HG02623 (cell line): ENCODE results near the gene PDX1.

Source experiments
- ATAC-seq: cut with Tn5 transposase; IDR thresholded peaks from one replicate; pipeline ENCODE4 v1.9.1; 2021; ENCODE audit warnings: moderate library complexity; ENCODE audit not compliant: unreplicated experiment

PDX1 gene

DNA sequence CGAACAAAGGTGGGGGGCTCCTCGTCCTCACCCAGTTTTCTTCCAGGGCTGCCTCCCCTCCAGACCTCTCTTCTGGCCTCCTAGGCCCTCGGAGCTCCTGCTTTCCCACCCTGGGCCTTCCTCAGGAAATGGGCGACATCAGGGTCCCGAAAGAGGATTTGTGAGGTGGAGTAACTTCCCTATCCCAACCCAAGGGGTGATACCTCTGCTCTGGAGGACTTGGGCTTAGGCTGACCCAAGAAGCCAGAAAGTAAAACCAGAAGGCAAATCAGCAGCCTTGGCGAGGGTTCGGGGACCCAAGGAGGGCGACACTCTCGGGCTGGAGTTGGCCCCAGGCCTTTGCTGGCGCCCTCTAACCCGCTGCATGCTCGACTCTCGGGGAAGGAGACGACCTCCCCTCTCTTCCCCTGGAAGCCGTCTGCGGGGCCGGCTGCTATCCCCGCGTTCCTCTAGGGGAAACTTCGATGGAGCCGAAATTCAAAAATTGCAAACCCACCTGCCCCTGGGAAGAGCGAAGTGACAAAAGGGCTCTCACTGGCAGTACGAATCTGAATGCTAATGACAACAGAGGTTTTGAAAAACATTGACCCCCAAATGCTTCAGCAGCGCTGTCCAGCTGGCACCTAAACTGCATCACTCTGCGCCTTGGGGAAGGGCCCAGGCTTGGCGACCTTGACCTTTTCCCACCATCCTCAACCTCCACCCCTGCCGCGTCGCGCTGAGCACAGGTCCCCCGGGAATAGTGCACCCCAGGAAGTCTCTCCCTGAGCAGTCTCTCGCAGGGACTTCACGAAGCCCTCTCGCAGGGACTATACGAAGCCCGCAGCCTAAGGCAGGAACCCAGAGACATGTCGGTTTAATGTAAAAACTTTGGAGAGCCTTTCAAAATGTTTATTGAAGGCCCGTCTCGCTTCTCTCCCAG, 2.4 kb downstream of the PDX1 start:
- ATAC-seq: no peak

DNA sequence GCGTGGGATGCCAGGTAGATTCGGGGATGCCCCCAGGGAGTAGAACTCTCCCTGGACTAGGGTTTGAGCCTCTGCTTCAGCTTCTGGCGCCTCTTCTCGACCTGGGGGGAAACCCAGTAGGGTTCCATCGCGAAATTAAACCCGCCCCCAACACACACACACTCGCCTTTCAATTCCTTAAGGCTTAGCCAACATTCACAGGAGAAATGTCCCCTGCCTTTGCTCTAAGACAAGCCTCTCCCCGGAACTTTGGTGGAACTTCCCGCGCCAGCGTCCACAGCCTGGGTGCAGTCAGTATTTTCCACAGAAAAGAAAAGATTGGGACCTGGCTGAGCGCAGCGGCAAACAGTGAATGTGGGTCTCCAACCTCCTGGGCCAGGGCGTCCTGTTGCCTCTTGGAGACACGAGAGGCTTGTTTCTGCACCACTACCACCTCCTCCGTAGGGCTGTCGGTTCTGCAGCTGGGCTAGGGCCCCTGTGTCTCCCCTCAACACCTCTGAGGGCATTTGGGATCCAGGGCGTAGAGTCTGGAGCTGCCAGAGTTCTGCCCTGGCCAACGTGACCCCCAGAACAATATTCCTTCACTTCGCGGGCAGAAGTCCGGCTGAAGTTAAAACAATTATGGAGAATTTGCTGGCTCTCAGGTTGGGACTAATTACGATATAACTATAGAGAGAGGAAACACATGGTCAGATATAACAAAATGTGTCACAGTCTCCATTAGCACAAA, 3.2 kb downstream of the PDX1 start:
- no peak for ATAC-seq

DNA sequence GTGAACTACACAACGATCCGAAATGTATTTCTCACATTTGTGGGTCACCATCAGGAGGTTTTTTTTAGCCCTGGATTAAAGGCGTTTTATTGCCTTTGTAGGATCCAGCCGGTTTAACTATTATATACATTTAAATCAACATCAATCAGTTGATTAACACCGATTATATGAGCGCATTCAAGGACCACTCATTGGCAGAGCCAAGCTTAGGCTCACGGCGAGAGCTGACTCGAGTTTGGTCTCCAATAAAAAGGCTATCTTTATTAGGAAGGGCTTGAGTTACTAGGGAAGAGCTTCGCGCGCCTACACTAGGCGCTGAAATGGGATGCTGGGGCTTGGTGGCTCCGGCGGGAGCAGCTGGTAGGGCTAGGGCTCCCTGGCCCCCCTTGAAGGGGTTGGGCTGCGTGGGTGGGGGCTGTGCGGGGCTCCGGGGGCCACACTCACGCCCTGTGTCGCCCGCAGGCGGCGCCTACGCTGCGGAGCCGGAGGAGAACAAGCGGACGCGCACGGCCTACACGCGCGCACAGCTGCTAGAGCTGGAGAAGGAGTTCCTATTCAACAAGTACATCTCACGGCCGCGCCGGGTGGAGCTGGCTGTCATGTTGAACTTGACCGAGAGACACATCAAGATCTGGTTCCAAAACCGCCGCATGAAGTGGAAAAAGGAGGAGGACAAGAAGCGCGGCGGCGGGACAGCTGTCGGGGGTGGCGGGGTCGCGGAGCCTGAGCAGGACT, 4.2 kb downstream of the PDX1 start:
- no peak for ATAC-seq

DNA sequence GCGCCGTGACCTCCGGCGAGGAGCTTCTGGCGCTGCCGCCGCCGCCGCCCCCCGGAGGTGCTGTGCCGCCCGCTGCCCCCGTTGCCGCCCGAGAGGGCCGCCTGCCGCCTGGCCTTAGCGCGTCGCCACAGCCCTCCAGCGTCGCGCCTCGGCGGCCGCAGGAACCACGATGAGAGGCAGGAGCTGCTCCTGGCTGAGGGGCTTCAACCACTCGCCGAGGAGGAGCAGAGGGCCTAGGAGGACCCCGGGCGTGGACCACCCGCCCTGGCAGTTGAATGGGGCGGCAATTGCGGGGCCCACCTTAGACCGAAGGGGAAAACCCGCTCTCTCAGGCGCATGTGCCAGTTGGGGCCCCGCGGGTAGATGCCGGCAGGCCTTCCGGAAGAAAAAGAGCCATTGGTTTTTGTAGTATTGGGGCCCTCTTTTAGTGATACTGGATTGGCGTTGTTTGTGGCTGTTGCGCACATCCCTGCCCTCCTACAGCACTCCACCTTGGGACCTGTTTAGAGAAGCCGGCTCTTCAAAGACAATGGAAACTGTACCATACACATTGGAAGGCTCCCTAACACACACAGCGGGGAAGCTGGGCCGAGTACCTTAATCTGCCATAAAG, 4.8 kb downstream of the PDX1 start:
- no peak for ATAC-seq

GRCh38 chr13:27925220-27925991, 5.6 kb downstream of the PDX1 start:
- ATAC-seq: no peak

DNA sequence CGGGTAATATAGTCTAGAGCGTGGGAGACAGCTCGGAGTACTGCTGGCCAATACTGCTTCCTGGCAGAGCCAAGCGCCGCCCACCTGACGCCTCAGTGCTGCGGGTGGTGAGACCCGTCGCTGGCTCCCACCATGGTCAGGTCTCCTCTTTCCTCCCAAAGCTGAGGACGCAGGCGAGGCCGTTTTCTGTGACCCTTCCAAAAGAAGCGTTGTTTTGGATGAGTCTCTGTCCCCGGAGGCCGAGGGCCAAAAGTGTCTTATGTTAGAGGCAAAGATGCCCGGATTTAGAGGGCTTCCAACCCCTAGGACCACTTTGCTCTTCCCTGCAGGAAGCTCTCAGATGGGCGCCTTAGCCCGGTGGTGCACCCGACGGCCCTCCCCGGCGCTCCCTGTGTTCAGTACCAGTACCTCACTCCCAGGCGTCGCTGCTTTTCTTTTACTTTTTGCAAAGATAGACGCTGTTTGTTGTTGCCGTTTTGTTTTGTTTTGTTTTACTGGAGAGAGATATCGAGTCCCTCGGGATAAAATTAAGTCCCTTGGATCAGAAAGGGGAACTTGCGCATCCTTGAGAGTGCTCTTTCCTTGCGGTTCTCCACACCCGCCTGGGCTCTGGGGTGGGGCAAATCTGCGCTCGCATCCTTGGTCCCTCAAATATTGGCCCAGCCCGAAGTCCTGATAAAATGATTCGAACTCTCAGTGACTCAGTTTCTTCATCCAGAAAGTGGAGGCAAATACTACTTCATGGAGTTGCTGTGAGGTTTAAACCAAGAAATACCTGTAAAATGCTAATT, 7.0 kb downstream of the PDX1 start:
- ATAC-seq: no peak

DNA sequence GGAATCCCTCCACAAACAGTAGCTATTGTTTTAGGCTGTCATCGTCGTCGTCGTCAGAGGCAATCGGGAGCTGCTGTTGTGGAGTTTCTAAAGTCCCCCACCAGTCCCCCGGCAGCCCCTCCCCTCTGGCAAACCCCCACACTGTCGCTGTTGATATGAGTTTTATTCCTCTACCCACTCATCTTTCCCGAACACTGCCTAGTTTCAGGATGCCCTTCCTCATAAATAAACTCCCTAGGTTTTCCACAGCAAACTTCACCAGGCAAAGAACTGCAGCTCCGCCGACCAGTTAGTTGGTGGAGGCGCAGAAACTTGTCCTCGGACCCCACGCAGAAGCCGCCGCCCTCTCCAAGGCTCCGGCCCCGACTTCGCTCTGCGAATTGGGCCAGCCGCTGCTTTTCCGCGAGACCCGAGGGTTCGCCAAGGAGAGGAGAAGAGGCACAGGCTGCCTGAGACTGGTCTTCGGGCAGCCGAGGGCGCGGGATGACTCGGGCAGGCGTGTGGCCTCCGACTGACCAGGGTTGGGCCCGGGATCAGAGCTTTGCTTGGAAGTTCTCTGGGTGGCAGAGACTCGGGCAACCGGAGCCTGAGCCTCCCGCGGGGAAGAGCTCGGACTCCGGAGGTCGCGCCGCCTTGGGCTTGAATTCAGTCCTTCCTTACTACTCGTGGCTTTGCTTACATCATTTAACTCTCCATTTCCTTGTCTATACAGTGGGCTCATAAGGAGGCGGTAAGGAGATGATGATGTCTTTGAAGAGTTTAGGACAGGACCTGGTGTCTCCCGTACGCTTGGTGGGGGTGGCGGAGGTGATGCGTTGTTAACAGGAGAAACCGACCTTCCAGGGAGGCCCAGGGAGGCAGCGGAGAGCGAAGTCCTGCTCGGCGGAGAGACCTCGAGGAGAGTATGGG, 7.9 kb downstream of the PDX1 start:
- ATAC-seq: no peak

- ATAC-seq: no peak
Measured at GRCh38 chr13:27928353-27928804, 8.6 kb downstream of the PDX1 start.

DNA sequence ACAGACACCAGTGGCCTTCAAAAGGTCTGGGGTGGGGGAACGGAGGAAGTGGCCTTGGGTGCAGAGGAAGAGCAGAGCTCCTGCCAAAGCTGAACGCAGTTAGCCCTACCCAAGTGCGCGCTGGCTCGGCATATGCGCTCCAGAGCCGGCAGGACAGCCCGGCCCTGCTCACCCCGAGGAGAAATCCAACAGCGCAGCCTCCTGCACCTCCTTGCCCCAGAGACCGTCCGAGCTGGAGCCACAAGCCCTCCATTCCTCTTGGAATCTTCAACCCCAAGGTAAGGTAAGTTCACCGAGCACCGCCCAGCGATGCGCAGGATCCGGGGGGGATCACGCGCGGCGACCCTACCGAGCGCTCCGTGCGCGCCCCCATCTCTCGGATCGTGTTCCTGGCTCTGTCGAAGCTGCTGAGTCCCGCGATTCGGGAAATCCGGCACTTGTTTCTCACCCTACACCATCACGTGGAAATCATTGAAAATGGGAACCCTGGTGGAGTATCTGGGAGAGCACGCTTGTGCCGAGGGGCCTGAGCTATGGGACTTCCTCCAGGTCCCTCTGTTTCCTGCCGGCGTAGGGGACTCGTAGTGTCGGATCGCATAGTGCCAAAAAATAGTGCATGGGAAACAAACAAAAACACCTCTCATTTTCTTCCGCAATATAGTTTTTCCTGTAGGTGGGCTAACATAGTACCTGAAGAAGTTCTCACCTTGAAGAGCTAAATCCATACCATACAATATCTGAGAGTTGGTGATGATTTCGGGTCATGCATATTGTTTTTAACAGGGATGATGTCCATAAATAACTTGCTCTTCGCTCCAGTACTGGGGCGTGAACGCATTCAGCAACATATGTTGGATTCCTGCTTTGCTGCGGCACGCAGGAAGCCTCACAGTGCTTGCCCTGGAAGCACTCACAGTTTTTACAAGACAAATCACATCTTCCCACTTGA, 9.3 kb downstream of the PDX1 start:
- no peak for ATAC-seq

GRCh38 chr13:27929868-27930267, 10.1 kb downstream of the PDX1 start:
- no peak for ATAC-seq

DNA sequence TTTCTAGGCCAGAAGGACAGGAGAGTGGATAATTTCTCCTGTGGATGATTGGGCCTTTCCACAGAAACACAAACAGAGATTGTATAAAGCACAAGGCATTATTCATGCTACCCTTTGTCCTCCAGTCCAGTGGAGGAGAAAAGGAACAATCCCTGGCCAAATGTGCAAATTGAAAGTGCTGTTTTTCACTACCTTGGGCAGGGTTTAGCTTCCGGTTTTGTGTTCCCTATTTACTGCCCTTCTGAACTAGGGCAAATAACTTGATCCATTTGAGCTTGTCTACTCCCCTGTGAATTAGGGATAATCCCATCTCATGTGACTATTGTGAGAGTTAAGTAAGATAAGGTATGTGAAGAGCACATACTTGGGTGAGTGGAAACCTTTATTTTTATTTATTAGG, 13.3 kb downstream of the PDX1 start:
- no peak for ATAC-seq

GRCh38 chr13:27933580-27934328, 14.0 kb downstream of the PDX1 start:
- ATAC-seq: no peak

DNA sequence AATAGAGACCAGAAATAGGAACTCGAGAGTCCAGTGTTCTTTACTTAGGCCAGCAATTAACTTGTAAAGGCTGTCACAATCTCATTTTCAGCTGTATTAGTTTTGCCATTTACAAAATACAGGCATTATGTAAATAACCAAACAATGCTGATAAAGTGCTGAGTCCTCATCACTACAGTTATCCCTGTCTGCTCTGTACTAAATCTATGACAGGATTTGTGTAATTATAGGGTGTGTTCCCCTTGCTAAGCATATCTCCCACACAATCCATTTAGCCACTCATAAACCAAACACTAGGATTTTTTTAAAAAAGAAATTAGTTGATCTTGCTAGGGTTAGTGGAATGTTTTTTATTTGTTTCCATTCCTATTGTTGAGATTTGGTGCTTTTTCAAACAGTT, 23.2 kb downstream of the PDX1 start:
- no peak for ATAC-seq

DNA sequence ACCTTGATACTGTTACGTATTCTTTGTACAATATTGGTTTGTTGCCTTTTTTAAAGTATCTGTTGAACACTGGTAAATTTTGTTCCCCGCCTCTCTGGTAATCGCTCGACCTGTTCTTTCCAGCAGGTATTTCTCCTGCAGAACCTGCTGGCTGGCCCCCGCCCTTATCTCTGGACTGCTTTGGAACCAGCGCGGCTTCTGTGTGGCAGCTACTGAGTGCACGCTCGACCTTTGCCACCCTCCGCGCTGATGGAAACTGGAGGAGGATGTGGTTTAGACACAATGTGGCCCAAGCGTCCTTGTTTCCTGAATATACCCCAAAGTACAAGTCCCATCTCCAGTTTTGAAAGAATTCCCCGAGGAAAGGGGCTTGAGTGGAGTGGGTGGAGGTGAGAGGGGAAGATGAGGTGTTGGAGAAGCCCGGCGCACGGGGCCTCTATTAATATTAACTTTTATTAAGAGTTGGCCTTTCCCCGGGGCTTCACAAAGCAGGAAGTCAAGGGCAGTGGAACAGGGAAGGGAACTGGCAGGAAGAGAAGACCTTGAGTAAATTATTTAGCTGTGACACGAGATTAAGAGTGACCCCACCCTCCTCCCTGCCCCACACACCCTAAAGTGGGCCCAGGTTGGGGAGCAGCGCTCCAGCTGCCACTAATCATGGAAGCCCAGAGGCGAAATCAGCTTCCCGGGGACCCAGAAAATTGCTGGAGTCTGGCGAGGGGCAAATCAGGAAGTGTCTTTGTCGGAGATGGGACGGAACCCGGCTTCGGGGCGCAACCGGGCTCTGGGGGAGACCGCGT, 33.3 kb downstream of the PDX1 start:
- ATAC-seq: no peak

- ATAC-seq: peak; percentile 68
Measured at GRCh38 chr13:27953676-27954405, 34.0 kb downstream of the PDX1 start.
